SK-N-SH (cell line): ENCODE results near the gene NPIPB8. TPM values are rescaled to one million over a fixed set of nuclear protein-coding genes. Genes with fewer than 3 reads are reported as not detected.

Experiments
- CTCF ChIA-PET: fragments of 300-600, 350-600 bp; formaldehyde crosslinking; extraction: SDS; loops from one replicate; lab custom pipeline; 2021; lab: Yijun Ruan, JAX
- POLR2A ChIA-PET: fragments of 350-600 bp; sonication (Branson Sonifier 250); formaldehyde crosslinking; extraction: SDS; loops from one replicate; lab custom pipeline; 2020; ENCODE audit warnings: antibody characterized with exemption, inconsistent platforms; lab: Yijun Ruan, JAX
- DNase-seq: peaks from one replicate; pipeline ENCODE4 v3.0.0; 2012
- H2AFZ ChIP-seq: fragments of 200-600 bp; sonication (generic); 2 replicates; pipeline ENCODE4 v1.8.1; 2016; ENCODE audit warnings: antibody characterized with exemption, mild to moderate bottlenecking, low read depth
- H3F3A ChIP-seq: fragments of 200-600 bp; sonication (generic); replicated peaks from 2 replicates; pipeline ENCODE3; 2016; ENCODE audit warnings: antibody characterized with exemption, mild to moderate bottlenecking; ENCODE audit not compliant: insufficient read depth
- H3K27ac ChIP-seq, 2 experiments: fragments of 200-500 bp in 1 of 2; fragments of 200-600 bp in 1 of 2; sonication (Bioruptor generic) in 1 of 2; sonication (generic), shearing (Covaris generic) in 1 of 2; 2 replicates each; pipeline versions ENCODE4 v1.5.1 to v1.6.1; 2014 to 2016; ENCODE audit warnings: low read depth in 2 of 2, inconsistent platforms in 1 of 2, low read length in 1 of 2, mild to moderate bottlenecking in 1 of 2, mixed read lengths in 1 of 2
- H3K27me3 ChIP-seq: fragments of 200-600 bp; sonication (generic), shearing (Covaris generic); 2 replicates; pipeline ENCODE4 v1.6.1; 2016; ENCODE audit warnings: mixed run types; ENCODE audit not compliant: insufficient read depth
- H3K36me3 ChIP-seq, 2 experiments: fragments of 200-500 bp in 1 of 2; fragments of 200-600 bp in 1 of 2; sonication (Bioruptor generic) in 1 of 2; sonication (generic) in 1 of 2; replicated peaks in 1 of 2; 2 replicates each; pipeline versions ENCODE3 to v1.5.1; 2014 to 2016; ENCODE audit warnings: low read length in 1 of 2, mild to moderate bottlenecking in 1 of 2; ENCODE audit not compliant: insufficient read depth in 2 of 2, control insufficient read depth in 1 of 2
- H3K4me1 ChIP-seq, 2 experiments: fragments of 200-500 bp in 1 of 2; fragments of 200-600 bp in 1 of 2; sonication (Bioruptor generic) in 1 of 2; sonication (generic), shearing (Covaris generic) in 1 of 2; 2 replicates each; pipeline versions ENCODE4 v1.5.1 to v1.6.1; 2014 to 2016; ENCODE audit warnings: low read depth in 1 of 2, low read length in 1 of 2, mixed run types in 1 of 2; ENCODE audit not compliant: insufficient read depth in 2 of 2, control insufficient read depth in 1 of 2
- H3K4me2 ChIP-seq: fragments of 200-600 bp; sonication (generic), shearing (Covaris generic); 2 replicates; pipeline ENCODE4 v1.6.1; 2017; ENCODE audit warnings: mixed run types
- H3K4me3 ChIP-seq, 2 experiments: fragments of 200-500 bp in 1 of 2; fragments of 200-600 bp in 1 of 2; sonication (Bioruptor generic) in 1 of 2; sonication (generic), shearing (Covaris generic) in 1 of 2; 2 replicates each; pipeline versions ENCODE4 v1.5.1 to v1.8.1; 2014 to 2016; ENCODE audit warnings: low read depth in 2 of 2, inconsistent platforms in 1 of 2, low read length in 1 of 2, mild to moderate bottlenecking in 1 of 2, mixed read lengths in 1 of 2, moderate library complexity in 1 of 2
- H3K79me2 ChIP-seq: fragments of 200-600 bp; sonication (generic); 2 replicates; pipeline ENCODE4 v1.8.1; 2017; ENCODE audit warnings: mild to moderate bottlenecking; ENCODE audit not compliant: insufficient read depth
- H3K9ac ChIP-seq: fragments of 200-600 bp; sonication (generic); 2 replicates; pipeline ENCODE4 v1.6.1; 2017; ENCODE audit warnings: mixed run types
- H3K9me2 ChIP-seq: fragments of 200-600 bp; sonication (generic); 2 replicates; pipeline ENCODE4 v1.6.1; 2017; ENCODE audit warnings: mixed run types
- H3K9me3 ChIP-seq: fragments of 200-600 bp; sonication (generic); 2 replicates; pipeline ENCODE4 v1.6.1; 2017; ENCODE audit warnings: mixed run types, mild to moderate bottlenecking, moderate library complexity
- H4K20me1 ChIP-seq: fragments of 200-600 bp; sonication (generic); 2 replicates; pipeline ENCODE4 v1.6.1; 2017; ENCODE audit warnings: mild to moderate bottlenecking, mixed run types; ENCODE audit not compliant: insufficient read depth
- CHD2 ChIP-seq: fragments of 150-350 bp; IDR thresholded peaks from 2 replicates; pipeline ENCODE4 v1.6.1; 2018; ENCODE audit warnings: low read length; ENCODE audit not compliant: partially characterized antibody
- ELF1 ChIP-seq: IDR thresholded peaks from 2 replicates; pipeline ENCODE4 v1.4.0; 2012
- EZH2phosphoT487 ChIP-seq: fragments of 200-600 bp; sonication (generic); IDR thresholded peaks from 2 replicates; pipeline ENCODE4 v1.6.1; 2017; ENCODE audit warnings: low read depth, mixed run types, mild to moderate bottlenecking, antibody characterized with exemption, moderate library complexity, borderline replicate concordance
- FOSL2 ChIP-seq: IDR thresholded peaks from 2 replicates; pipeline ENCODE4 v1.4.0; 2012; ENCODE audit warnings: low read depth, mild to moderate bottlenecking, moderate library complexity, borderline replicate concordance
- FOXJ3 ChIP-seq: sonication (generic); formaldehyde crosslinking; IDR thresholded peaks from 2 replicates; pipeline ENCODE4 v1.5.1; 2020; ENCODE audit warnings: mild to moderate bottlenecking, missing genetic modification reagents
- GATA2 ChIP-seq: sonication (generic); formaldehyde crosslinking; IDR thresholded peaks from 2 replicates; pipeline ENCODE4 v1.5.0; 2020; ENCODE audit warnings: mild to moderate bottlenecking, missing genetic modification reagents
- JUND ChIP-seq: IDR thresholded peaks from 2 replicates; pipeline ENCODE4 v1.4.0; 2012
- MEF2A ChIP-seq: IDR thresholded peaks from 2 replicates; pipeline ENCODE4 v1.4.0; 2012; ENCODE audit warnings: low read depth, borderline replicate concordance
- MXI1 ChIP-seq: IDR thresholded peaks from 2 replicates; pipeline ENCODE4 v1.6.1; 2012; ENCODE audit warnings: mild to moderate bottlenecking, low read depth, low read length, improper control_type of control experiment
- NFIC ChIP-seq: IDR thresholded peaks from 2 replicates; pipeline ENCODE4 v1.4.0; 2012; ENCODE audit warnings: borderline replicate concordance
- POLR2AphosphoS5 ChIP-seq: IDR thresholded peaks from 2 replicates; pipeline ENCODE4 v1.6.1; 2012; ENCODE audit warnings: low read depth, low read length
- RAD21 ChIP-seq: IDR thresholded peaks from 2 replicates; pipeline ENCODE4 v1.6.1; 2012; ENCODE audit warnings: mild to moderate bottlenecking, low read length
- RCOR1 ChIP-seq: fragments of 150-350 bp; IDR thresholded peaks from 2 replicates; pipeline ENCODE4 v1.6.1; 2017; ENCODE audit warnings: antibody characterized with exemption, low read length
- RXRA ChIP-seq: IDR thresholded peaks from 2 replicates; pipeline ENCODE4 v1.4.0; 2012; ENCODE audit warnings: low read depth, mild to moderate bottlenecking, borderline replicate concordance
- SIN3A ChIP-seq: IDR thresholded peaks from 2 replicates; pipeline ENCODE4 v1.6.1; 2012; ENCODE audit warnings: low read depth, mild to moderate bottlenecking, low read length, moderate library complexity, borderline replicate concordance
- TAF1 ChIP-seq: IDR thresholded peaks from 2 replicates; pipeline ENCODE4 v1.6.1; 2012; ENCODE audit warnings: low read depth, mild to moderate bottlenecking, low read length, moderate library complexity, borderline replicate concordance
- TEAD4 ChIP-seq: IDR thresholded peaks from 2 replicates; pipeline ENCODE4 v1.4.0; 2012; ENCODE audit warnings: mild to moderate bottlenecking, borderline replicate concordance; ENCODE audit not compliant: insufficient read depth
- YY1 ChIP-seq: IDR thresholded peaks from 2 replicates; pipeline ENCODE4 v1.4.0; 2012; ENCODE audit warnings: low read depth, mild to moderate bottlenecking
- WGBS: methylation state at CpG from one replicate; pipeline ENCODE4 v1.1.6; 2017; ENCODE audit warnings: low lambda C conversion rate; 5-methylcytosine and 5-hydroxymethylcytosine counted together
- polyA plus RNA-seq, 3 experiments: library from polyadenylated mRNA; depleted of rRNA; stranded (reverse); fragments of >200 nt; gene quantifications; 2 replicates each; pipeline ENCODE4 v1.2.3, GENCODE V29; 2012
- TF ChIP-seq, protein P1 (sequence below): IDR thresholded peaks from 2 replicates; pipeline ENCODE4; 2012
- TF ChIP-seq, protein P2 (sequence below): fragments of 150-350 bp; IDR thresholded peaks from 2 replicates; pipeline ENCODE4 v1.6.1; 2016; ENCODE audit warnings: mild to moderate bottlenecking, low read depth, low read length
- TF ChIP-seq, protein P3 (sequence below): fragments of 150-350 bp; IDR thresholded peaks from 2 replicates; pipeline ENCODE4 v1.6.1; 2017; ENCODE audit warnings: antibody characterized with exemption, low read length, low read depth, borderline replicate concordance

NPIPB8 gene
- polyA plus RNA-seq, 1 of the 3 experiments (the other 2 are of a cell fraction) = not detected

DNA sequence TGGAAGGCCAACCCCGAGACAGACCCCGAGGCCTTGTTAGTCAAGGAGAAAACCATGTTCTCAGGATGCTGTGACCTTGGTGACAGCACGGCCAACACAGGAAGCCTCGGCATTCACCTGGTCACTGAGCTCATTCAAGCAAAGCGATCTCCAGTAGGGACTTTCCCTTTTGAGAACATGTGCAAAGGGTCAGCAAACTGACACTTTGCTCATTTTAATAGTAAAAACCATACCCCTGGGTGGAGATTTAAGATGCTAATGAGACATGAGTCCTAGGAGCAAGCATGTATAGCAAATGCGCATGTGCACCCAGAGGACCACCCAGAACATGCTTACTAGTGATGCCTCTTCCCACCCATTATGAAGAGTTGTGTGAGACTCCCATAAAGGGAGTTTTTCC is 35.3 kb upstream of the NPIPB8 start:
- ChIA-PET POLR2A (no interaction called here), CTCF (no interaction called here)
- no peaks in the 10 kb centered on the region for H3K27me3 ChIP-seq
- no peak overlapping the region for H3K27ac ChIP-seq
- H3K4me3 ChIP-seq = no peak overlapping the region
- no peaks in the 10 kb centered on the region for H3K9me3 ChIP-seq
- H3F3A ChIP-seq = no peaks in the 10 kb centered on the region
- H3K9me2 ChIP-seq = no peaks in the 10 kb centered on the region
- no peaks in the 10 kb centered on the region for H3K4me1 ChIP-seq
- H3K79me2 ChIP-seq = no peaks in the 10 kb centered on the region
- H3K36me3 ChIP-seq = no peaks in the 10 kb centered on the region
- WGBS = 68% methylated on average over 4 of the region's 6 CpGs
- no peak for DNase-seq
- no peak overlapping the region for H2AFZ ChIP-seq
- H4K20me1 ChIP-seq = no peaks in the 10 kb centered on the region
- TF ChIP-seq GATA2 (CRISPR knock-in tag) = no peak
- TF ChIP-seq CHD2 = no peak
- no peak for TF ChIP-seq TEAD4
- TF ChIP-seq MEF2A = no peak
- no peak for TF ChIP-seq ELF1
- TF ChIP-seq FOXJ3 (CRISPR knock-in tag) = no peak
- no peak for TF ChIP-seq YY1
- no peak for TF ChIP-seq RAD21
- no peak for TF ChIP-seq EZH2phosphoT487
- no peak for TF ChIP-seq RCOR1
- no peak for TF ChIP-seq TAF1
- TF ChIP-seq RXRA = no peak
- TF ChIP-seq NFIC = no peak
- TF ChIP-seq, protein P1, sequence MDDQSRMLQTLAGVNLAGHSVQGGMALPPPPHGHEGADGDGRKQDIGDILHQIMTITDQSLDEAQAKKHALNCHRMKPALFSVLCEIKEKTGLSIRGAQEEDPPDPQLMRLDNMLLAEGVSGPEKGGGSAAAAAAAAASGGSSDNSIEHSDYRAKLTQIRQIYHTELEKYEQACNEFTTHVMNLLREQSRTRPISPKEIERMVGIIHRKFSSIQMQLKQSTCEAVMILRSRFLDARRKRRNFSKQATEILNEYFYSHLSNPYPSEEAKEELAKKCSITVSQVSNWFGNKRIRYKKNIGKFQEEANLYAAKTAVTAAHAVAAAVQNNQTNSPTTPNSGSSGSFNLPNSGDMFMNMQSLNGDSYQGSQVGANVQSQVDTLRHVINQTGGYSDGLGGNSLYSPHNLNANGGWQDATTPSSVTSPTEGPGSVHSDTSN = no peak
- no peak for TF ChIP-seq JUND
- TF ChIP-seq, protein P2, sequence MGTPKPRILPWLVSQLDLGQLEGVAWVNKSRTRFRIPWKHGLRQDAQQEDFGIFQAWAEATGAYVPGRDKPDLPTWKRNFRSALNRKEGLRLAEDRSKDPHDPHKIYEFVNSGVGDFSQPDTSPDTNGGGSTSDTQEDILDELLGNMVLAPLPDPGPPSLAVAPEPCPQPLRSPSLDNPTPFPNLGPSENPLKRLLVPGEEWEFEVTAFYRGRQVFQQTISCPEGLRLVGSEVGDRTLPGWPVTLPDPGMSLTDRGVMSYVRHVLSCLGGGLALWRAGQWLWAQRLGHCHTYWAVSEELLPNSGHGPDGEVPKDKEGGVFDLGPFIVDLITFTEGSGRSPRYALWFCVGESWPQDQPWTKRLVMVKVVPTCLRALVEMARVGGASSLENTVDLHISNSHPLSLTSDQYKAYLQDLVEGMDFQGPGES = no peak
- no peak for TF ChIP-seq MXI1
- H3K4me2 ChIP-seq = no peak overlapping the region
- no peak overlapping the region for H3K9ac ChIP-seq

DNA sequence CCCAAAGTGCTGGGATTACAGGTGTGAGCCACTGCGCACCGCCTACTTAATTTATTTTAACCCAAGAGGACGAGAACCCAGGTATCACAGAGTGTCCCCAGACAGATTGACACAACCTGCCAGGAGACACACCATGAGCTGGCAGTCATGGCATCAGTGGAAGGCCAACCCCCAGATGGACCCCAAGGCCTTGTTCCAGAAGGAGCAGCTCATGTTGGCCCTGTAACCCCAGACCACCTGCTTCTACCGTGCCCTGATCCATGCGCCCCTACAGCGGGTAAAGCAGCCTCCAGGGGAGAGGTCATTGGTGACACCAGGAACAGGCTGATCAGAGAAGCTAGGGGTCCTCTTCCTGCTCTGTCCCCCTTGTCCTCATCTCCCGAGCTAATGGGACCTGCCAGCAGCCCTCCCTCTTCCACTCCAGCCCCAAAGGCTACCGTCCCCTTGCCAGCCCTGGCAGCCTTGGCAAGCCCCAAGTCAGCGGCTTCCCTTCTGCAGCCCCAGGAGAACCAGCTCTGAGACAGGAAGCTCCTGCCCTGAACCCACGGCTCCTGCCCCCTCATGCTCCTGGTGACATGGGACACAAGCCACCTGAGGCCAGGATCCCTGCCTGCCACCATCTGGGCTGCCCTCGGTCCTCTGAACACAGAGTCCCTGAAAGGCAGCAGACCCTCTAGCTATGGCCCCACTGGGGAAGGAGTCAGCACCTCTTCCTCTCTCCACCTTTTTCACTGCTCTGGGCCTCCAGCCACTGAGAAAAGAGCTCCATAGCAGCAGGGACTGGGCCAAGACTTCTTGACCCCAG is 34.3 kb upstream of the NPIPB8 start:
- H3K4me1 ChIP-seq = no peaks in the 10 kb centered on the region
- no peaks in the 10 kb centered on the region for H3K9me3 ChIP-seq
- no peak overlapping the region for H3K4me3 ChIP-seq
- H3F3A ChIP-seq = no peaks in the 10 kb centered on the region
- H4K20me1 ChIP-seq = no peaks in the 10 kb centered on the region
- no peak for DNase-seq
- H3K27ac ChIP-seq = no peak overlapping the region
- H3K9me2 ChIP-seq = no peaks in the 10 kb centered on the region
- H3K79me2 ChIP-seq = no peaks in the 10 kb centered on the region
- ChIA-PET POLR2A (no interaction called here), CTCF (interaction anchor here (1.4 kb wide), 1 partner anchor 13 kb away, joined by 3 read pairs; no protein-coding TSS in a partner anchor)
- no peaks in the 10 kb centered on the region for H3K36me3 ChIP-seq
- no peak overlapping the region for H3K9ac ChIP-seq
- no peaks in the 10 kb centered on the region for H3K27me3 ChIP-seq
- 72% methylated on average over 9 of the region's 11 CpGs for WGBS
- no peak overlapping the region for H2AFZ ChIP-seq
- no peak overlapping the region for H3K4me2 ChIP-seq
- no peak for TF ChIP-seq FOSL2
- no peak for TF ChIP-seq RCOR1
- TF ChIP-seq, protein P2 = no peak
- no peak for TF ChIP-seq GATA2 (CRISPR knock-in tag)
- TF ChIP-seq POLR2AphosphoS5 = no peak
- TF ChIP-seq NFIC = no peak
- TF ChIP-seq, protein P3, sequence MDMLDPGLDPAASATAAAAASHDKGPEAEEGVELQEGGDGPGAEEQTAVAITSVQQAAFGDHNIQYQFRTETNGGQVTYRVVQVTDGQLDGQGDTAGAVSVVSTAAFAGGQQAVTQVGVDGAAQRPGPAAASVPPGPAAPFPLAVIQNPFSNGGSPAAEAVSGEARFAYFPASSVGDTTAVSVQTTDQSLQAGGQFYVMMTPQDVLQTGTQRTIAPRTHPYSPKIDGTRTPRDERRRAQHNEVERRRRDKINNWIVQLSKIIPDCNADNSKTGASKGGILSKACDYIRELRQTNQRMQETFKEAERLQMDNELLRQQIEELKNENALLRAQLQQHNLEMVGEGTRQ = no peak
- no peak for TF ChIP-seq CHD2
- TF ChIP-seq SIN3A = no peak
- TF ChIP-seq, protein P1 = no peak
- no peak for TF ChIP-seq ELF1
- TF ChIP-seq TEAD4 = no peak
- TF ChIP-seq RXRA = no peak
